ENCODE results near the gene MPDU1. TPM values are rescaled to one million over a fixed set of nuclear protein-coding genes. Genes with fewer than 3 reads are reported as not detected.
A peak's percentile ranks its signal among the peaks of the same experiment; 100 is the strongest.

MPDU1 gene
- total and polyA plus RNA-seq, 2 of the 13 experiments (the other 11 are each of a cell fraction or from before 2014, with no cell fraction given) = 112 to 167 TPM

- TF ChIP-seq RNF219 (CRISPR knock-in tag; IDR thresholded peaks at IDR 0.05) (no peak), ATF2 (CRISPR knock-in tag; IDR thresholded peaks at IDR 0.05) (no peak), PITX1 (CRISPR knock-in tag; IDR thresholded peaks at IDR 0.05) (peak; percentile 73), CEBPG (CRISPR knock-in tag; IDR thresholded peaks at IDR 0.05) (no peak), HIVEP1 (CRISPR knock-in tag; IDR thresholded peaks at IDR 0.05) (peak; percentile 76), ZBTB42 (CRISPR knock-in tag; IDR thresholded peaks at IDR 0.05) (0 out of 2 replicates have a peak, but pooled peaks have one; percentile 44), ZSCAN21 (CRISPR knock-in tag; IDR thresholded peaks at IDR 0.05; ENCODE audit: borderline replicate concordance) (no peak), ZBTB14 (CRISPR knock-in tag; IDR thresholded peaks at IDR 0.05) (no peak), ZNF235 (CRISPR knock-in tag; IDR thresholded peaks at IDR 0.05; ENCODE audit: borderline replicate concordance) (no peak), ZFP1 (CRISPR knock-in tag; IDR thresholded peaks at IDR 0.05) (no peak), BCL6 (CRISPR knock-in tag; IDR thresholded peaks at IDR 0.05) (0 out of 2 replicates have a peak, but pooled peaks have one; percentile 24), ARNTL (CRISPR knock-in tag; IDR thresholded peaks at IDR 0.05) (0 out of 2 replicates have a peak, but pooled peaks have one; percentile 33), ZNF83 (CRISPR knock-in tag; IDR thresholded peaks at IDR 0.05; ENCODE audit: borderline replicate concordance) (no peak), ZNF773 (CRISPR knock-in tag; IDR thresholded peaks at IDR 0.05; ENCODE audit: borderline replicate concordance) (no peak), ZNF142 (CRISPR knock-in tag; IDR thresholded peaks at IDR 0.05) (0 out of 2 replicates have a peak, but pooled peaks have one; percentile 31), TFDP1 (CRISPR knock-in tag; IDR thresholded peaks at IDR 0.05; ENCODE audit: borderline replicate concordance) (peak; percentile 21; the same call in 1 of the 2 replicates), ZNF17 (CRISPR knock-in tag; IDR thresholded peaks at IDR 0.05) (no peak)
Observed at GRCh38 chr17:7627250-7628121, 43.8 kb downstream of the MPDU1 start, which contains the start of gene SAT2 (continued).

All from HepG2 (cell line).